WTC11 (cell line): Measurements from ENCODE around the gene DDC. TPM values are rescaled to one million over a fixed set of nuclear protein-coding genes. Genes with fewer than 3 reads are reported as not detected.

Source experiments
- ATAC-seq: fragments of 200-7000 bp; cut with Tn5 transposase; 2 replicates; pipeline ENCODE4 v1.10.0; 2021; ENCODE audit warnings: mild to moderate bottlenecking, moderate library complexity
- CTCF ChIA-PET: fragments of 300-600 bp; sonication (Branson Sonifier 250); formaldehyde crosslinking; loops from one replicate; lab custom pipeline; 2021; ENCODE audit warnings: antibody characterized with exemption; lab: Charles Lee
- POLR2A ChIA-PET: fragments of 350-600 bp; sonication (Branson Sonifier 250); formaldehyde crosslinking; loops from one replicate; lab custom pipeline; 2021; ENCODE audit warnings: antibody characterized with exemption; lab: Charles Lee
- DNase-seq: peaks from one replicate; pipeline ENCODE4 v3.0.0; 2021; ENCODE audit warnings: low spot score
- H3K27ac Mint-ChIP-seq: 2 replicates; pipeline ENCODE4 v1.8.0; 2021; ENCODE audit warnings: mixed read lengths
- H3K27me3 Mint-ChIP-seq: 2 replicates; pipeline ENCODE4 v1.8.0; 2021; ENCODE audit warnings: low read depth, mild to moderate bottlenecking, moderate library complexity, mixed read lengths
- H3K36me3 Mint-ChIP-seq: 2 replicates; pipeline ENCODE4 v1.8.0; 2021; ENCODE audit warnings: mixed read lengths
- H3K4me1 Mint-ChIP-seq: 2 replicates; pipeline ENCODE4 v1.8.0; 2022; ENCODE audit warnings: mixed read lengths
- H3K4me3 Mint-ChIP-seq: 2 replicates; pipeline ENCODE4 v1.8.0; 2021; ENCODE audit warnings: mild to moderate bottlenecking, moderate library complexity, mixed read lengths
- H3K9me3 Mint-ChIP-seq: 2 replicates; pipeline ENCODE4 v1.8.0; 2021; ENCODE audit warnings: mixed read lengths
- ATF2 ChIP-seq: sonication (generic); formaldehyde crosslinking; IDR thresholded peaks from 2 replicates; pipeline ENCODE4 v1.8.1; 2022; ENCODE audit warnings: low read depth, missing genetic modification reagents, borderline replicate concordance
- E2F5 ChIP-seq: sonication (generic); formaldehyde crosslinking; IDR thresholded peaks from 2 replicates; pipeline ENCODE4 v1.8.1; 2022; ENCODE audit warnings: mild to moderate bottlenecking, moderate library complexity, missing genetic modification reagents
- GRHL2 ChIP-seq: fragments of 250-450 bp; sonication (Bioruptor Pico); IDR thresholded peaks from 2 replicates; pipeline ENCODE4 v1.8.0; 2022; ENCODE audit warnings: mild to moderate bottlenecking, moderate library complexity; ENCODE audit not compliant: insufficient replicate concordance, severe bottlenecking
- GTF2I ChIP-seq: fragments of 250-450 bp; sonication (Bioruptor Pico); conservative IDR thresholded peaks from 2 replicates; pipeline ENCODE4 v1.4.0; 2021; ENCODE audit warnings: mild to moderate bottlenecking
- HMGA2 ChIP-seq: fragments of 250-450 bp; sonication (Bioruptor Pico); IDR thresholded peaks from 2 replicates; pipeline ENCODE4 v1.4.0; 2021; ENCODE audit warnings: mild to moderate bottlenecking, moderate library complexity
- JUN ChIP-seq: sonication (generic); formaldehyde crosslinking; IDR thresholded peaks from 2 replicates; pipeline ENCODE4 v1.8.0; 2023; ENCODE audit warnings: mild to moderate bottlenecking, missing genetic modification reagents
- NFE2L1 ChIP-seq: sonication (generic); formaldehyde crosslinking; IDR thresholded peaks from 2 replicates; pipeline ENCODE4 v1.8.1; 2023; ENCODE audit warnings: missing genetic modification reagents
- NR1H2 ChIP-seq: sonication (generic); formaldehyde crosslinking; IDR thresholded peaks from 2 replicates; pipeline ENCODE4 v1.9.0; 2021; ENCODE audit warnings: mild to moderate bottlenecking, moderate library complexity, missing genetic modification reagents
- OVOL2 ChIP-seq: fragments of 250-450 bp; sonication (Bioruptor Pico); IDR thresholded peaks from 2 replicates; pipeline ENCODE4 v1.9.0; 2021; ENCODE audit warnings: mild to moderate bottlenecking, borderline replicate concordance
- SOX15 ChIP-seq: fragments of 250-450 bp; sonication (Bioruptor Pico); IDR thresholded peaks from 2 replicates; pipeline ENCODE4 v1.9.0; 2021; ENCODE audit warnings: mild to moderate bottlenecking
- TP53 ChIP-seq: sonication (generic); formaldehyde crosslinking; IDR thresholded peaks from 2 replicates; pipeline ENCODE4 v1.8.1; 2023; ENCODE audit warnings: mild to moderate bottlenecking, missing genetic modification reagents
- ZNF671 ChIP-seq: fragments of 250-450 bp; sonication (Bioruptor Pico); IDR thresholded peaks from 2 replicates; pipeline ENCODE4 v1.8.0; 2021; ENCODE audit warnings: mild to moderate bottlenecking
- total RNA-seq: library from RNA; stranded (reverse); gene quantifications from 3 replicates; pipeline ENCODE4 v1.2.3, GENCODE V29; 2021
- TF ChIP-seq, protein P1 (sequence below): sonication (generic); formaldehyde crosslinking; IDR thresholded peaks from 2 replicates; pipeline ENCODE4 v1.8.0; 2023; ENCODE audit warnings: missing genetic modification reagents, mild to moderate bottlenecking, borderline replicate concordance
- TF ChIP-seq, protein P2 (sequence below): sonication (generic); formaldehyde crosslinking; IDR thresholded peaks from 2 replicates; pipeline ENCODE4 v1.8.1; 2023; ENCODE audit warnings: mild to moderate bottlenecking, missing genetic modification reagents
- TF ChIP-seq, protein P3 (sequence below): sonication (generic); formaldehyde crosslinking; IDR thresholded peaks from 2 replicates; pipeline ENCODE4 v1.8.1; 2023; ENCODE audit warnings: mild to moderate bottlenecking, missing genetic modification reagents
- TF ChIP-seq, protein P4 (sequence below): fragments of 250-450 bp; sonication (Bioruptor Pico); IDR thresholded peaks from 2 replicates; pipeline ENCODE4 v1.9.0; 2021; ENCODE audit warnings: mild to moderate bottlenecking

The DDC gene
- total RNA-seq, 1 experiment from 2014 or later = not detected

- no peak for TF ChIP-seq ZNF671 (CRISPR knock-in tag)
- TF ChIP-seq, protein P1, sequence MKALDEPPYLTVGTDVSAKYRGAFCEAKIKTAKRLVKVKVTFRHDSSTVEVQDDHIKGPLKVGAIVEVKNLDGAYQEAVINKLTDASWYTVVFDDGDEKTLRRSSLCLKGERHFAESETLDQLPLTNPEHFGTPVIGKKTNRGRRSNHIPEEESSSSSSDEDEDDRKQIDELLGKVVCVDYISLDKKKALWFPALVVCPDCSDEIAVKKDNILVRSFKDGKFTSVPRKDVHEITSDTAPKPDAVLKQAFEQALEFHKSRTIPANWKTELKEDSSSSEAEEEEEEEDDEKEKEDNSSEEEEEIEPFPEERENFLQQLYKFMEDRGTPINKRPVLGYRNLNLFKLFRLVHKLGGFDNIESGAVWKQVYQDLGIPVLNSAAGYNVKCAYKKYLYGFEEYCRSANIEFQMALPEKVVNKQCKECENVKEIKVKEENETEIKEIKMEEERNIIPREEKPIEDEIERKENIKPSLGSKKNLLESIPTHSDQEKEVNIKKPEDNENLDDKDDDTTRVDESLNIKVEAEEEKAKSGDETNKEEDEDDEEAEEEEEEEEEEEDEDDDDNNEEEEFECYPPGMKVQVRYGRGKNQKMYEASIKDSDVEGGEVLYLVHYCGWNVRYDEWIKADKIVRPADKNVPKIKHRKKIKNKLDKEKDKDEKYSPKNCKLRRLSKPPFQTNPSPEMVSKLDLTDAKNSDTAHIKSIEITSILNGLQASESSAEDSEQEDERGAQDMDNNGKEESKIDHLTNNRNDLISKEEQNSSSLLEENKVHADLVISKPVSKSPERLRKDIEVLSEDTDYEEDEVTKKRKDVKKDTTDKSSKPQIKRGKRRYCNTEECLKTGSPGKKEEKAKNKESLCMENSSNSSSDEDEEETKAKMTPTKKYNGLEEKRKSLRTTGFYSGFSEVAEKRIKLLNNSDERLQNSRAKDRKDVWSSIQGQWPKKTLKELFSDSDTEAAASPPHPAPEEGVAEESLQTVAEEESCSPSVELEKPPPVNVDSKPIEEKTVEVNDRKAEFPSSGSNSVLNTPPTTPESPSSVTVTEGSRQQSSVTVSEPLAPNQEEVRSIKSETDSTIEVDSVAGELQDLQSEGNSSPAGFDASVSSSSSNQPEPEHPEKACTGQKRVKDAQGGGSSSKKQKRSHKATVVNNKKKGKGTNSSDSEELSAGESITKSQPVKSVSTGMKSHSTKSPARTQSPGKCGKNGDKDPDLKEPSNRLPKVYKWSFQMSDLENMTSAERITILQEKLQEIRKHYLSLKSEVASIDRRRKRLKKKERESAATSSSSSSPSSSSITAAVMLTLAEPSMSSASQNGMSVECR (CRISPR knock-in tag) = no peak
- TF ChIP-seq, protein P2, sequence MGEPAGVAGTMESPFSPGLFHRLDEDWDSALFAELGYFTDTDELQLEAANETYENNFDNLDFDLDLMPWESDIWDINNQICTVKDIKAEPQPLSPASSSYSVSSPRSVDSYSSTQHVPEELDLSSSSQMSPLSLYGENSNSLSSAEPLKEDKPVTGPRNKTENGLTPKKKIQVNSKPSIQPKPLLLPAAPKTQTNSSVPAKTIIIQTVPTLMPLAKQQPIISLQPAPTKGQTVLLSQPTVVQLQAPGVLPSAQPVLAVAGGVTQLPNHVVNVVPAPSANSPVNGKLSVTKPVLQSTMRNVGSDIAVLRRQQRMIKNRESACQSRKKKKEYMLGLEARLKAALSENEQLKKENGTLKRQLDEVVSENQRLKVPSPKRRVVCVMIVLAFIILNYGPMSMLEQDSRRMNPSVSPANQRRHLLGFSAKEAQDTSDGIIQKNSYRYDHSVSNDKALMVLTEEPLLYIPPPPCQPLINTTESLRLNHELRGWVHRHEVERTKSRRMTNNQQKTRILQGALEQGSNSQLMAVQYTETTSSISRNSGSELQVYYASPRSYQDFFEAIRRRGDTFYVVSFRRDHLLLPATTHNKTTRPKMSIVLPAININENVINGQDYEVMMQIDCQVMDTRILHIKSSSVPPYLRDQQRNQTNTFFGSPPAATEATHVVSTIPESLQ (CRISPR knock-in tag) = no peak
- Mint-ChIP-seq H3K27me3 (peaks cover 4% of the 10 kb centered on the region), H3K36me3 (no peaks in the 10 kb centered on the region), H3K27ac (no peak overlapping the region), H3K4me3 (no peak overlapping the region), H3K9me3 (no peaks in the 10 kb centered on the region), H3K4me1 (peaks cover 13% of the 10 kb centered on the region)
- ChIA-PET POLR2A (no interaction called here), CTCF (interaction anchor here (1.7 kb wide), 1 partner anchor 60 kb away, joined by 4 read pairs; no protein-coding TSS in a partner anchor)
- no peak for DNase-seq
- no peak for ATAC-seq
Measured at GRCh38 chr7:50474382-50475160, 90.6 kb downstream of the DDC start.

DNA sequence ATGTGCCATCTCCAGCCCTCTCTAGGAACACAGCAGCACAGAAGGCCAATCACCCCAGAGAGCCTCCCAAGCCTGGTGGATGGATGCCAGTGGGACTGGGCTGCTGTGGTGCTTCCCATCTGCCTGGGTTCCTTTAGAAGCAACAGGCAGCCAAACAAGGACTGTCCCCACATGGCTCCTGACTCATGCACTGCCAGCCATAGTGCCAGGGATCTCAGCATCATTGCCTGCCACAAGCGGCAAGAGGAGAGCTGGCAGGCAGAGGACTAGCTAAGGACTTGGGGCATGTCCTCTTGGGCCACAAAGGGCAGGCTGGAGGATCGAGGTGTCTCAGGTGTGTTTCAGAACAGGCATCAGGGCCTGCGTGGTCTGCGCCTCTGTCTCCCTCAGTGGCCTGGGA is 91.7 kb downstream of the DDC start:
- H3K27me3 Mint-ChIP-seq = peaks cover 8% of the 10 kb centered on the region
- ChIA-PET CTCF (interaction anchor here (0.5 to 0.7 kb wide), 2 partner anchors 155 to 160 kb away, joined by 3 read pairs; no protein-coding TSS in a partner anchor), POLR2A (no interaction called here)
- DNase-seq (no peak), ATAC-seq (no peak)
- H3K9me3 Mint-ChIP-seq = no peaks in the 10 kb centered on the region
- peaks cover 13% of the 10 kb centered on the region for H3K4me1 Mint-ChIP-seq
- no peak overlapping the region for H3K27ac Mint-ChIP-seq
- no peaks in the 10 kb centered on the region for H3K36me3 Mint-ChIP-seq
- H3K4me3 Mint-ChIP-seq = no peak overlapping the region
- TF ChIP-seq SOX15 (CRISPR knock-in tag) (no peak), OVOL2 (no peak), NFE2L1 (no peak), E2F5 (CRISPR knock-in tag) (no peak), JUN (CRISPR knock-in tag) (no peak), TP53 (CRISPR knock-in tag) (no peak), ZNF671 (CRISPR knock-in tag) (no peak), GTF2I (CRISPR knock-in tag) (no peak), ATF2 (CRISPR knock-in tag) (no peak), GRHL2 (CRISPR knock-in tag) (no peak), HMGA2 (no peak), NR1H2 (CRISPR knock-in tag) (no peak)
- TF ChIP-seq, protein P3, sequence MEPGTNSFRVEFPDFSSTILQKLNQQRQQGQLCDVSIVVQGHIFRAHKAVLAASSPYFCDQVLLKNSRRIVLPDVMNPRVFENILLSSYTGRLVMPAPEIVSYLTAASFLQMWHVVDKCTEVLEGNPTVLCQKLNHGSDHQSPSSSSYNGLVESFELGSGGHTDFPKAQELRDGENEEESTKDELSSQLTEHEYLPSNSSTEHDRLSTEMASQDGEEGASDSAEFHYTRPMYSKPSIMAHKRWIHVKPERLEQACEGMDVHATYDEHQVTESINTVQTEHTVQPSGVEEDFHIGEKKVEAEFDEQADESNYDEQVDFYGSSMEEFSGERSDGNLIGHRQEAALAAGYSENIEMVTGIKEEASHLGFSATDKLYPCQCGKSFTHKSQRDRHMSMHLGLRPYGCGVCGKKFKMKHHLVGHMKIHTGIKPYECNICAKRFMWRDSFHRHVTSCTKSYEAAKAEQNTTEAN (CRISPR knock-in tag) = no peak
- TF ChIP-seq, protein P2 (CRISPR knock-in tag) = no peak
- TF ChIP-seq, protein P4, sequence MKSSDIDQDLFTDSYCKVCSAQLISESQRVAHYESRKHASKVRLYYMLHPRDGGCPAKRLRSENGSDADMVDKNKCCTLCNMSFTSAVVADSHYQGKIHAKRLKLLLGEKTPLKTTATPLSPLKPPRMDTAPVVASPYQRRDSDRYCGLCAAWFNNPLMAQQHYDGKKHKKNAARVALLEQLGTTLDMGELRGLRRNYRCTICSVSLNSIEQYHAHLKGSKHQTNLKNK (CRISPR knock-in tag) = no peak
